Limb (tissue), 2 donors: ENCODE measurements around the gene MAGI2.
"Not testable (repeated sequence)": the region's sequence is repeated elsewhere in the genome, so short reads cannot be mapped to it uniquely, and the experiment has no call there.

Experiments used
- DNase-seq, 2 donors: peaks; one replicate each; pipeline ENCODE4 v3.0.0-alpha.2; 2016; ENCODE audit errors: extremely low spot score in 2 of 2

Gene MAGI2

GRCh38 chr7:78253850-78254725 lies 1199.4 kb downstream of the MAGI2 start:
- DNase-seq, result no peak

DNA sequence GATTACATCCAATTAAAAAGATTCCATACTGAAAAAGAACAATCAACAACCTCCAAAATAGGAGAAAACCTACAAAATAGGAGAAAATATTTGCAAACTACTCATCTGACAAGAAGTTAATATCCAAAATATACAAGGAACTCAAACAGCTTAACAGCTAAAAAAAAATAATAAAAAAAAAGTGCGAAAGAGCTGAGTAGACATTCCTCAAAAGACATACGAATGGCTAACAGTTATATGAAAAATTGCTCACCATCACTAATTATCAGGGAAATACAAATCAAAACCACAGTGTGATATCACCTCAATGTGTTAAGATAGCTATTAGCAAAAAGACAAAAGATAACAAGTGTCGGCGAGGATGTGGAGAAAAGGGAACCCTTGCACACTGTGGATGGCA lies 1204.6 kb downstream of the MAGI2 start:
- DNase-seq, result no peak

- DNase-seq, result no peak
These were observed 1205.4 kb downstream of the MAGI2 start for GRCh38 chr7:78247910-78248689.

GRCh38 chr7:78240179-78240578 lies 1213.3 kb downstream of the MAGI2 start:
- DNase-seq, result not testable (repeated sequence)

- no peak for DNase-seq
These were observed 1218.8 kb downstream of the MAGI2 start for GRCh38 chr7:78234634-78235033.

DNA sequence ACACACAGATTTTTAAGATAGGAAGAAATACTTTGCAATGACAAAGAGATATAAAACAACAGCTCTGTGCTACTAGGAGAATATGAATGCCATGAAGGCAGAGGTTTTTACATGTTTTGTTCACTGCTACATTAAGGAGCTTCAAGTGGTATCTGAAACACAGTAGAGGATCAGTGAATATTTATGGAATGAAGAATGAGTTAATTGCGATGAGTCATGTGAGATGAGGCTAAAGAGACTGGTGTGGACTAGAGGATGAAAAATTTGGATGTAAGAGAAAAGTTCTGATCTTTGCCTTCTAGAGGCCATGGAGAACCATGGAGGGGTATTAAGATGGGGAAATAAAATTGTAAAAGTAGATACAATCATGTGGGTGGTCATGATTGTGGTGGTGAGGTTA lies 1220.7 kb downstream of the MAGI2 start:
- DNase-seq, result no peak

DNA sequence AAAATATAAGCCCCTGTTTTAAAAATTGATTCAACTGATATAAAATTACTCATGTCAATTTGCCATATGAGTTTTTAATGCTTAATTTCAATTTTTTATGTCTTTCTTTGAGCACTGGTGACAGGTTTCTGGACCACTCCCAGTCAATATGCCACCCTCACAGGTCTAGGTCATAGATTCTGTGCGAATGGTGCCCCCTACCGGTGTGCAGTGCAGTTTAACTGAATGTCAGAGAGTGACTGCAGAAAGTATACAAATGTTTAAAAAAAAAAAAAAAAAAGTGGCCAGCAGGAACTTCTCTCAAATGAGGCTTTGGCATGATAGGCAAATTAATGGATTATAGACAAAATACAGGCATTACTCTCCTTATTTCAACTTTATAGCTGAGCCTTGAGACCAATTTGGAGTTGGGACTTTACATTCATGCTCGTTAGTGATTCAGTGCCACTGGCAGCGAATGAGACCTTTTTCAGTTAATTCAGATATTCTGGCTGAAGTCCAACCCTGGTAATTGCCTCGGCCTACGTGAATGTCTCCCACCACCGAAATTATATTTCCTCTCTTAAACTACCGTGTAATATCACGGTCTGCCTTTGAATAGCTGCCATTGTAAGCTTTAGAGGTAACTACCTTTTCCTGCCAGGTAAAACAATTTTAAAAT lies 1227.3 kb downstream of the MAGI2 start:
- peak; percentile 10 to 65 for DNase-seq

DNA sequence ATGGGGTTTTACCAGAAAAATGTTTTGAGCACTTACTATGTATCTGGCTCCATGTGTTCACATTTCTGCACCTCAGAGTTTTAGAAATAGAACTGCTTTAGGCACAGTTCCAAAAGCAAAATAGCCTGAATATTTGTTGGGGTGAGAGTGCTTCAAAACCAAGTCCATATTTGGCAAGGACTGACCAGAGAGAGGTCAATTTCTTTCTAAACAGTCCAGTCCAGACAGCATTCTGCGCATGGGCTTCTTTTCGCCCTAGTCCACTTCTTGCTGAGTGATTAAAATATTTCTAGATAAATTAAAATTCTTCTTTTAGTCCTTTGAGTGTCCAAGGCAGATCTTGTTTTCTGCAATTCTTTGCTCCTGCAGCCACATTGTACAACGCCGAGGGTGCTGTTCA lies 1227.9 kb downstream of the MAGI2 start:
- no peak for DNase-seq

DNA sequence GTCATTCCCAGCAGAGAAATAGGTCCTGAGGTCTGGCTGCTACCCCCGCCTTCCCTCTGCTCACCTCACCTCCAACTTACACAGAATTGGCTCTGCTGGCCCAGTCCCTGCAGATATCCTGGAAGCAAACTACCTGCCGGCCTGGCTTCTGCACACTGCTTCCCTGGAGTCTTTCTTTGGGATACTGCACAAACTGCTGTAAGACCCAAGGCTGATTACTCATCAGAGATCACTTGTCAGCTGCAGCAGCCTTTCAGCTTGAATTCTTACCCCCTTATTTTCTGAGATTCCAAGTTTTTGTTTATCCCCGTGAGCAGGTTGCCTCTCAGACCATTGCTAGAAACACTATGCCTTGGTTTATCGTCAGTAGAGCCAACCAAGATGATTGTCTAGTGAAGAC lies 1228.5 kb downstream of the MAGI2 start:
- DNase-seq, result no peak

DNA sequence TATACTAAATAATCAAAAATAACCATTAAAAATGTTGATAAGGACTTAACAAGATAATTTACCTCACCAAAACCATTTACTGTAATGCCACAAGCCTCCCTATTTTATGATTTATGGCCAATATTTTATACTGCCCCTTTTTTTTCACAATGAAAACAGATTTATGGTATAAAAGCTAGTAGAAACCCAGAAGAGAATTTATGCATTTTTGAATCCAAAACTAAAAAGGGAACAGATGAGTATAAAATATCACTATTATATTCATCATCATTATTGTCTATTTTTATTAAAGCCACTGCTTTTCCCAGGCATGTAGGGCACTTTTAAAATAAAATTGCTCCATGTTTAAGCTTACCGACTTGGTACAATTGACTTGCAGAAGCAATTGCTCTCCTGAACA lies 1229.9 kb downstream of the MAGI2 start:
- DNase-seq, result no peak

- no peak for DNase-seq
These were observed 1231.3 kb downstream of the MAGI2 start for GRCh38 chr7:78222001-78222751.

DNA sequence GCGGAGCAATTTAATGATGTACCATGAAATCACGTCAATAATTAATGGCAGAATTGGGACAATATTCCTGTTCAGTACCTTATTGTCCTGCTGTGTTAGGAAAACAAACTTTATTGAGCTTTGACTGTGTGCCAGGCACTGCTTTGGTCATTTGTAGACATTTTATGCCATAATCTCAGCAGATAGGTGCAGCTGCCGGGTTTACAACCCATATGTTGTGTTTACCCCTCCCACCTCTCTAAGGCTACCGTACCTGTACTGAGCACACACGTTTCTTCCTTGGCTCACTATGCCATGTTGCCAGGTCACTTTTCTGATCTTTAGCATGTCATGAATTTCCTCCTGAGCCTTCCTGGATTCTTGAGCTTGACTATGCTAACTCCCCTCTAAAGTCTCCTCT lies 1232.7 kb downstream of the MAGI2 start:
- no peak for DNase-seq

GRCh38 chr7:78218876-78219275 lies 1234.6 kb downstream of the MAGI2 start:
- no peak for DNase-seq

- no peak for DNase-seq
These were observed 1235.4 kb downstream of the MAGI2 start for GRCh38 chr7:78218051-78218450.

- DNase-seq, result no peak
These were observed 1238.3 kb downstream of the MAGI2 start for GRCh38 chr7:78215199-78215598.

- no peak for DNase-seq
These were observed 1240.1 kb downstream of the MAGI2 start for GRCh38 chr7:78213402-78213801.

DNA sequence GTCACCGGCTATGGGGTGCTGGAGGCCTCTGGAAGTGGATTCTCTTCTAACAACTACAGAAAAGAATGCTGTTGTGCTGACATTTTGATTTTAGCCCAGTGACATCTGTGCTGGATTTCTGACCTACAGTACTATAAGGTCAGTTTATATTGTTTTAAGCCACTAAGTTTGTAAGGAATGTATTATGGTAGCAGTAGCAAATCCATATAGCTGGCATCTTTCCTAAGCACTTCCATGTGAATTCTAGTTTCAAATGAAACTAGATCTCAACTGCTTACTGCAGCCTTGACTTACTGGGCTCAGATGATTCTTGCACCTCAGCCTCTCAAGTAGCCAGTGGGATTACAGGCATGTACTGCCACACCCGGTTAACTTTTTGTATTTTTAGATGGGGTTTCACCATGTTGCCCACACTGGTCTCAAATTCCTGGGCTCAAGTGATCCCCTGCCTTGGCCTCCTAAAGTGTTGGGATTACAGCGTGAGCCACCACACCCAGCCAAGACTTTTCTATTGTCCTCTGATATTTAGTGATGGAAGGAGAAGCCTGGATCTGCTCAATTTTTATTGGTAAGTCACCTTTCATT lies 1240.9 kb downstream of the MAGI2 start:
- no peak for DNase-seq

- DNase-seq, result no peak
These were observed 1246.2 kb downstream of the MAGI2 start for GRCh38 chr7:78207269-78207668.

- DNase-seq, result no peak
These were observed 1246.7 kb downstream of the MAGI2 start for GRCh38 chr7:78206769-78207168.

GRCh38 chr7:78203042-78203720 lies 1250.3 kb downstream of the MAGI2 start:
- DNase-seq, result no peak
